GM19193 (cell line): ENCODE measurements around the gene MFSD12.

Experiments used
- POLR2A ChIP-seq: IDR thresholded peaks from 4 replicates; pipeline ENCODE4 v1.6.1; 2011; ENCODE audit not compliant: insufficient read depth, insufficient read length; ENCODE audit errors: extremely low read depth

MFSD12 gene

GRCh38 chr19:3572855-3573161, 15.4 kb upstream of the MFSD12 start, which contains the start of gene HMG20B:
HMG20B (plus strand) TSS chr19:3572944; CDS start chr19:3573310, 366 bp downstream.
- TF ChIP-seq POLR2A = no peak

GRCh38 chr19:3572132-3572854, 14.9 kb upstream of the MFSD12 start:
- no peak for TF ChIP-seq POLR2A

- TF ChIP-seq POLR2A = no peak
Measured at GRCh38 chr19:3570606-3571011, 13.2 kb upstream of the MFSD12 start.

- no peak for TF ChIP-seq POLR2A
Measured at GRCh38 chr19:3565139-3565538, 7.8 kb upstream of the MFSD12 start.

- no peak for TF ChIP-seq POLR2A
Measured at GRCh38 chr19:3563709-3564524, 6.5 kb upstream of the MFSD12 start.

- no peak for TF ChIP-seq POLR2A
Measured at GRCh38 chr19:3556978-3557460, 367 bp downstream of the MFSD12 start.

GRCh38 chr19:3556423-3556977, 886 bp downstream of the MFSD12 start:
- TF ChIP-seq POLR2A = no peak

- TF ChIP-seq POLR2A = no peak
Measured at GRCh38 chr19:3555653-3556422, 1.5 kb downstream of the MFSD12 start.

GRCh38 chr19:3554254-3555083, 2.9 kb downstream of the MFSD12 start:
- no peak for TF ChIP-seq POLR2A

GRCh38 chr19:3551792-3552095, 5.6 kb downstream of the MFSD12 start:
- TF ChIP-seq POLR2A = no peak

GRCh38 chr19:3550947-3551791, 6.2 kb downstream of the MFSD12 start:
- no peak for TF ChIP-seq POLR2A

- TF ChIP-seq POLR2A = no peak
Measured at GRCh38 chr19:3549816-3550215, 7.6 kb downstream of the MFSD12 start.

- TF ChIP-seq POLR2A = no peak
Measured at GRCh38 chr19:3548606-3549005, 8.8 kb downstream of the MFSD12 start.
